ENCODE results near the gene MOCOS. TPM values are rescaled to one million over a fixed set of nuclear protein-coding genes. Genes with fewer than 3 reads are reported as not detected.
A peak's percentile ranks its signal among the peaks of the same experiment; 100 is the strongest.

The MOCOS gene
- polyA plus RNA-seq, 1 donor (not counting 4 experiments of a cell fraction or from before 2014, with no cell fraction given), result 2.8 TPM

DNA sequence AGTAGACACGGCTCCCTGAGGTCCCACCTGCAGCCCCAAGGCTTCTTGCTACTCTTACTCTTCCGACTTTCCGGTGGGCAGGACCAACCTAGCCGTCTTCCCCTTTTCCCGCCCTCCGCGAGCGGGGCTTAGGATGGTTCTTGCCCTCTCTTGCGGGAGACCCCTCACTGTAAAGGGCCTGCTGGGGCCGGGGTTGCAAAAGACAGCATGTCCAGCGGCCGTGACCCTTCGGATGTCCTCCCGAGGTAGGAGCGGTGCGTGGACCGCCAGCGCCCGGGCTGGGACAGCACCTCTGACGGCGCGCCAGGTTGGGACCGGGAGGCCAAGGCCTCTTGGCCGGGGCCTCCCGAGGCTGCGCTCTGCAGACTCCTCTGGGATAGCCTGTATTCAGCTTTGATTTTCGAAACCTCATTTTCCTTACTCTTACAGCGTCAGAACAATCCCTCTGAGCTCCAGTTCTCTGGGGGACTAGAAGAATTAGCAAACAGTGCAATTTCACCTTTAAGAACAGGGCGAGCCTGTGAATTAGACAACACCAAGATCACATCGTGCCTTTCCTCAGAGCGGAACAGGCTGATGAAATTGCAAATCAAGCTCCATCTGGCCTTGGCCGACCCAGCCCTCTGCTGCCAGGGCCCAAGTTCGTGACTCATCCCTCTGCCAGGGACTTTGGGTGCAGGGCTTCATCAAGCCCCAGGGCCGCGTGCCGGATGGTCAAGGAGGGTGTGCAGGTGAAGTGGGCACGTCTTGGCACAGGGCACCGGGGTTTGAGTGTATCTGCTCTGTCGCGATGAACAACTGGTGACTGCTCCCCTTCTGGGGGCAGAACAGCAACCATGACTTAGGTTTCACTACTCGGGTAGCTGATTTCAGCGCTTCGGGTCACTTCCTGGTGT is 777 bp downstream of the MOCOS start:
- H3K9ac ChIP-seq (ENCODE audit: control insufficient read depth, extremely low read depth, insufficient read depth, low read length), result peak overlapping the region; percentile 63
- peak overlapping the region; percentile 56 to 76 (median 76) for H3K4me3 ChIP-seq (ENCODE audit: control insufficient read depth in 2 of 3, extremely low read depth in 1 of 3, insufficient read depth in 2 of 3, low read depth in 1 of 3, low read length in 3 of 3)
- H3K36me3 ChIP-seq (ENCODE audit: control insufficient read depth in 2 of 2, extremely low read depth in 1 of 2, insufficient read depth in 2 of 2, low read length in 2 of 2), result no peaks in the 10 kb centered on the region
- H4K20me1 ChIP-seq (ENCODE audit: control insufficient read depth, extremely low read depth, insufficient read depth, low read length), result no peaks in the 10 kb centered on the region
- peak overlapping the region; percentile 78 for H3K4me2 ChIP-seq (ENCODE audit: control insufficient read depth, extremely low read depth, insufficient read depth, low read depth, low read length)
- no peaks in the 10 kb centered on the region for H3K9me1 ChIP-seq (ENCODE audit: control insufficient read depth, extremely low read depth, insufficient read depth, low read length)
- no peaks in the 10 kb centered on the region for H3K27me3 ChIP-seq (ENCODE audit: control insufficient read depth, extremely low read depth, insufficient read depth, low read length)
- no peaks in the 10 kb centered on the region for H3K9me3 ChIP-seq (ENCODE audit: control insufficient read depth, low read depth, low read length)
- peaks cover 6% of the 10 kb centered on the region for H3K4me1 ChIP-seq (ENCODE audit: control insufficient read depth, extremely low read depth, insufficient read depth, low read length)
- FAIRE-seq (no peak), DNase-seq (ENCODE audit: low read depth, low spot score) (no peak)
- peak overlapping the region; percentile 94 for H2AFZ ChIP-seq (ENCODE audit: control insufficient read depth, low read length)
- peak overlapping the region; percentile 31 for H3K27ac ChIP-seq (ENCODE audit: control insufficient read depth, insufficient read depth, low read length)
- dilution Hi-C loops (cut with MboI; ENCODE audit: extremely low pct_ligation_motif_present, low sequenced_read_pairs), result no loop called here
- TF ChIP-seq EZH2 (IDR thresholded peaks at IDR 0.05; ENCODE audit: low read length) (no peak), CTCF (optimal IDR thresholded peaks at IDR 0.05 in 1 of 3, IDR thresholded peaks at IDR 0.05 in 1 of 3, conservative IDR thresholded peaks at IDR 0.05 in 1 of 3; ENCODE audit: extremely low read depth in 1 of 3, insufficient read depth in 2 of 3, low read length in 3 of 3) (no peak)
- H3K79me2 ChIP-seq (ENCODE audit: control insufficient read depth, insufficient read depth, low read length), result no peaks in the 10 kb centered on the region

DNA sequence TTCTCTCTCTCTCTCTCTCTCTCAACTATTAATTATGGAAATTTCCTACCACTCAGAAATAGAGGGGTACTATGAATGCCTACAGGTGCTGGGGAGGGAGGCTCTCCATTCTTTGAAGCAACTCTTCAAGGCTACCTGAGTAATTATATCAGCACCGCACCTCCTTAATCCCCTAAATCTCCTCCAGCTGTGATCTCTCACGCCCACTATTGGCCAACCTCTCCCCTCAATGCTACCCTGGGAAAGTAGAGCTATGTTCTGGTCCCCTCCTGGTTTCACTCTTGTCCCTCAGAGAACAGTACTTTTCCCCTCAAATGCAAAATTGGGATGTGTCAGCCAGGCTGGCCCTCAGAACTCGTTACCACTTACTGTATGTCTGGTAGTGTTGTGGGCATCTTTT is 1.6 kb downstream of the MOCOS start:
- no peak overlapping the region for H2AFZ ChIP-seq (ENCODE audit: control insufficient read depth, low read length)
- dilution Hi-C loops (cut with MboI; ENCODE audit: extremely low pct_ligation_motif_present, low sequenced_read_pairs), result no loop called here
- H3K9ac ChIP-seq (ENCODE audit: control insufficient read depth, extremely low read depth, insufficient read depth, low read length), result no peak overlapping the region
- no peaks in the 10 kb centered on the region for H3K27me3 ChIP-seq (ENCODE audit: control insufficient read depth, extremely low read depth, insufficient read depth, low read length)
- no peak overlapping the region for H3K4me3 ChIP-seq (ENCODE audit: control insufficient read depth in 2 of 3, extremely low read depth in 1 of 3, insufficient read depth in 2 of 3, low read depth in 1 of 3, low read length in 3 of 3)
- H4K20me1 ChIP-seq (ENCODE audit: control insufficient read depth, extremely low read depth, insufficient read depth, low read length), result no peaks in the 10 kb centered on the region
- DNase-seq (ENCODE audit: low read depth, low spot score) (no peak), FAIRE-seq (no peak)
- H3K4me1 ChIP-seq (ENCODE audit: control insufficient read depth, extremely low read depth, insufficient read depth, low read length), result peaks cover 6% of the 10 kb centered on the region
- H3K36me3 ChIP-seq (ENCODE audit: control insufficient read depth in 2 of 2, extremely low read depth in 1 of 2, insufficient read depth in 2 of 2, low read length in 2 of 2), result no peaks in the 10 kb centered on the region
- no peaks in the 10 kb centered on the region for H3K9me1 ChIP-seq (ENCODE audit: control insufficient read depth, extremely low read depth, insufficient read depth, low read length)
- no peaks in the 10 kb centered on the region for H3K79me2 ChIP-seq (ENCODE audit: control insufficient read depth, insufficient read depth, low read length)
- no peaks in the 10 kb centered on the region for H3K9me3 ChIP-seq (ENCODE audit: control insufficient read depth, low read depth, low read length)
- H3K4me2 ChIP-seq (ENCODE audit: control insufficient read depth, extremely low read depth, insufficient read depth, low read depth, low read length), result no peak overlapping the region
- TF ChIP-seq EZH2 (IDR thresholded peaks at IDR 0.05; ENCODE audit: low read length) (no peak), CTCF (optimal IDR thresholded peaks at IDR 0.05 in 1 of 3, IDR thresholded peaks at IDR 0.05 in 1 of 3, conservative IDR thresholded peaks at IDR 0.05 in 1 of 3; ENCODE audit: extremely low read depth in 1 of 3, insufficient read depth in 2 of 3, low read length in 3 of 3) (no peak)
- no peak overlapping the region for H3K27ac ChIP-seq (ENCODE audit: control insufficient read depth, insufficient read depth, low read length)

Data from keratinocyte (primary cell).